Stimulated activated effector memory CD8-positive, alpha-beta T cell treated with anti-CD3 and anti-CD28 coated beads, Interleukin-12 subunit alpha, Interleukin-12 subunit beta, amount 100 ng/mL, for 72 hours (primary cell): ENCODE measurements around the gene CBX5.
"Not testable (repeated sequence)": the region's sequence is repeated elsewhere in the genome, so short reads cannot be mapped to it uniquely, and the experiment has no call there.

Source experiments
- ATAC-seq: fragments of 150-1000 bp; cut with Tn5 transposase; 2 replicates; pipeline ENCODE4 v1.10.0; 2021
- DNase-seq, 2 donors: peaks; one replicate each; pipeline ENCODE4 v3.0.0; 2021 to 2022; ENCODE audit warnings: low spot score in 2 of 2
- H3K27ac Mint-ChIP-seq: one replicate; pipeline ENCODE4 v1.8.0; 2022; ENCODE audit warnings: mild to moderate bottlenecking, mixed read lengths
- H3K36me3 Mint-ChIP-seq: one replicate; pipeline ENCODE4 v1.8.0; 2022; ENCODE audit warnings: mild to moderate bottlenecking, mixed read lengths
- H3K4me1 Mint-ChIP-seq: one replicate; pipeline ENCODE4 v1.8.0; 2022; ENCODE audit warnings: mixed read lengths
- H3K4me3 Mint-ChIP-seq: one replicate; pipeline ENCODE4 v1.8.0; 2022; ENCODE audit warnings: mild to moderate bottlenecking, mixed read lengths
- H3K9me3 Mint-ChIP-seq: one replicate; pipeline ENCODE4 v1.8.0; 2022; ENCODE audit warnings: mixed read lengths

Gene CBX5

GRCh38 chr12:54258201-54258681 is 21.7 kb downstream of the CBX5 start:
- Mint-ChIP-seq H3K4me3 (no peak overlapping the region), H3K27ac (peak overlapping the region; percentile 16), H3K9me3 (no peaks in the 10 kb centered on the region), H3K4me1 (peaks cover 9% of the 10 kb centered on the region), H3K36me3 (peaks cover 48% of the 10 kb centered on the region)
- no peak for DNase-seq
- ATAC-seq, result no peak

GRCh38 chr12:54257332-54257731 is 22.6 kb downstream of the CBX5 start:
- Mint-ChIP-seq H3K4me3 (no peak overlapping the region), H3K36me3 (peaks cover 57% of the 10 kb centered on the region), H3K27ac (peak overlapping the region; percentile 16), H3K4me1 (peaks cover 9% of the 10 kb centered on the region), H3K9me3 (no peaks in the 10 kb centered on the region)
- ATAC-seq (no peak), DNase-seq (no peak)

GRCh38 chr12:54253240-54253639 is 26.7 kb downstream of the CBX5 start:
- Mint-ChIP-seq H3K36me3 (peaks cover 98% of the 10 kb centered on the region), H3K9me3 (no peaks in the 10 kb centered on the region), H3K4me1 (peaks cover 7% of the 10 kb centered on the region), H3K27ac (no peak overlapping the region), H3K4me3 (no peak overlapping the region)
- DNase-seq (no peak), ATAC-seq (no peak)

GRCh38 chr12:54251667-54252284 is 28.1 kb downstream of the CBX5 start:
- ATAC-seq (peak; percentile 50), DNase-seq (no peak)
- Mint-ChIP-seq H3K4me1 (no peaks in the 10 kb centered on the region), H3K4me3 (no peak overlapping the region), H3K36me3 (peaks cover 94% of the 10 kb centered on the region), H3K9me3 (no peaks in the 10 kb centered on the region), H3K27ac (peak overlapping the region; percentile 17)

- Mint-ChIP-seq H3K4me1 (no peaks in the 10 kb centered on the region), H3K9me3 (no peaks in the 10 kb centered on the region), H3K27ac (peak overlapping the region; percentile 40), H3K36me3 (peaks cover 94% of the 10 kb centered on the region), H3K4me3 (no peak overlapping the region)
- ATAC-seq (no peak), DNase-seq (no peak)
These were observed 30.4 kb downstream of the CBX5 start for GRCh38 chr12:54249489-54249888.

- no peak overlapping the region for H3K4me3 Mint-ChIP-seq
- peaks cover 6% of the 10 kb centered on the region for H3K4me1 Mint-ChIP-seq
- H3K36me3 Mint-ChIP-seq, result peaks cover 94% of the 10 kb centered on the region
These were observed 33.8 kb downstream of the CBX5 start for GRCh38 chr12:54246011-54246641.

GRCh38 chr12:54240971-54241588 is 38.8 kb downstream of the CBX5 start:
- no peak overlapping the region for H3K4me3 Mint-ChIP-seq
- H3K27ac Mint-ChIP-seq, result peak overlapping the region; percentile 48
- ATAC-seq (peak; percentile 80), DNase-seq (no peak)
- H3K9me3 Mint-ChIP-seq, result no peaks in the 10 kb centered on the region
- H3K36me3 Mint-ChIP-seq, result peaks cover 70% of the 10 kb centered on the region
- peaks cover 14% of the 10 kb centered on the region for H3K4me1 Mint-ChIP-seq

More at GRCh38 chr12:54246011-54246641, 33.8 kb downstream of the CBX5 start:
- Mint-ChIP-seq H3K9me3 (no peaks in the 10 kb centered on the region), H3K27ac (no peak overlapping the region)
- no peak for ATAC-seq
- no peak for DNase-seq

GRCh38 chr12:54240129-54240528 is 39.8 kb downstream of the CBX5 start:
- peak overlapping the region; percentile 48 for H3K27ac Mint-ChIP-seq
- peaks cover 14% of the 10 kb centered on the region for H3K4me1 Mint-ChIP-seq

GRCh38 chr12:54239620-54240019 is 40.3 kb downstream of the CBX5 start:
- H3K36me3 Mint-ChIP-seq, result peaks cover 55% of the 10 kb centered on the region
- H3K4me1 Mint-ChIP-seq, result peaks cover 14% of the 10 kb centered on the region

More at GRCh38 chr12:54240129-54240528, 39.8 kb downstream of the CBX5 start:
- DNase-seq (no peak), ATAC-seq (no peak)
- Mint-ChIP-seq H3K9me3 (no peaks in the 10 kb centered on the region), H3K36me3 (peaks cover 60% of the 10 kb centered on the region), H3K4me3 (no peak overlapping the region)

GRCh38 chr12:54238531-54238930 is 41.4 kb downstream of the CBX5 start:
- peaks cover 44% of the 10 kb centered on the region for H3K36me3 Mint-ChIP-seq
- H3K4me1 Mint-ChIP-seq, result peaks cover 14% of the 10 kb centered on the region
- DNase-seq (no peak), ATAC-seq (no peak)
- no peaks in the 10 kb centered on the region for H3K9me3 Mint-ChIP-seq
- H3K4me3 Mint-ChIP-seq, result no peak overlapping the region
- H3K27ac Mint-ChIP-seq, result no peak overlapping the region

More at GRCh38 chr12:54239620-54240019, 40.3 kb downstream of the CBX5 start:
- H3K9me3 Mint-ChIP-seq, result no peaks in the 10 kb centered on the region
- H3K27ac Mint-ChIP-seq, result peak overlapping the region; percentile 48
- no peak overlapping the region for H3K4me3 Mint-ChIP-seq
- no peak for ATAC-seq
- no peak for DNase-seq

- ATAC-seq (no peak), DNase-seq (no peak)
- Mint-ChIP-seq H3K9me3 (no peaks in the 10 kb centered on the region), H3K4me1 (peaks cover 5% of the 10 kb centered on the region), H3K36me3 (peaks cover 1% of the 10 kb centered on the region), H3K27ac (no peak overlapping the region), H3K4me3 (no peak overlapping the region)
These were observed 47.1 kb downstream of the CBX5 start for GRCh38 chr12:54232790-54233189.

- not testable (repeated sequence) for H3K9me3 Mint-ChIP-seq, ATAC-seq, H3K36me3 Mint-ChIP-seq, H3K4me1 Mint-ChIP-seq, H3K4me3 Mint-ChIP-seq, DNase-seq
- peak overlapping the region; percentile 56 for H3K27ac Mint-ChIP-seq
These were observed 48.7 kb downstream of the CBX5 start for GRCh38 chr12:54231269-54231668.

- no peaks in the 10 kb centered on the region for H3K4me1 Mint-ChIP-seq
- H3K4me3 Mint-ChIP-seq, result no peak overlapping the region
- no peaks in the 10 kb centered on the region for H3K9me3 Mint-ChIP-seq
- no peak overlapping the region for H3K27ac Mint-ChIP-seq
- ATAC-seq (no peak), DNase-seq (no peak)
- no peaks in the 10 kb centered on the region for H3K36me3 Mint-ChIP-seq
These were observed 49.4 kb downstream of the CBX5 start for GRCh38 chr12:54230555-54230954.

GRCh38 chr12:54229624-54230212 is 50.2 kb downstream of the CBX5 start:
- Mint-ChIP-seq H3K4me1 (no peaks in the 10 kb centered on the region), H3K36me3 (no peaks in the 10 kb centered on the region), H3K4me3 (no peak overlapping the region), H3K27ac (peak overlapping the region; percentile 4), H3K9me3 (no peaks in the 10 kb centered on the region)
- ATAC-seq, result no peak
- DNase-seq, result no peak

GRCh38 chr12:54228471-54228870 is 51.5 kb downstream of the CBX5 start:
- no peaks in the 10 kb centered on the region for H3K9me3 Mint-ChIP-seq
- H3K27ac Mint-ChIP-seq, result peak overlapping the region; percentile 1
- no peaks in the 10 kb centered on the region for H3K4me1 Mint-ChIP-seq
- H3K36me3 Mint-ChIP-seq, result no peaks in the 10 kb centered on the region
- H3K4me3 Mint-ChIP-seq, result no peak overlapping the region
- ATAC-seq (no peak), DNase-seq (no peak)
